GM04503 (cell line): ENCODE measurements around the gene ERBB4.
"Not testable (repeated sequence)": the region's sequence is repeated elsewhere in the genome, so short reads cannot be mapped to it uniquely, and the experiment has no call there.

Experiments used
- DNase-seq: peaks from one replicate; pipeline ENCODE4 v3.0.0-alpha.2; 2012; ENCODE audit warnings: low read depth

Gene ERBB4

DNA sequence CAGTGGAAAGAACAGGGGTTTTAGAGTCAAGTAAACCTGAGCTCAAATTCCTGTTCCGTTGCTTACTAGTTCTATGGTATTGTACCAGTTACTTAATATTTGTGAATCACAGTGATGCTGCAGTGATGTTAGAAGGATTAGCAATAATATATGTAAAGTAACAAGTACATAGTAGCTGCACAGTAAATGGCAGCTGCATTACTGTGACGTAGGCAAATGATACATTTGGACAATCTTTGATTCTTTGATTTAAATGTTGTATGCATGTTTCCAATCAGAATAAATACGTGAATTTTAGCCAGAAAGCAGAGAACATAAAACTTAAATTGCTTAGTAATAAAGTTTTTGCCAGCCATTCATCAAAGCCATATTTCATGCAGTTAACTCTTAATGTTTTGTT is 243.0 kb downstream of the ERBB4 start:
- DNase-seq: no peak

DNA sequence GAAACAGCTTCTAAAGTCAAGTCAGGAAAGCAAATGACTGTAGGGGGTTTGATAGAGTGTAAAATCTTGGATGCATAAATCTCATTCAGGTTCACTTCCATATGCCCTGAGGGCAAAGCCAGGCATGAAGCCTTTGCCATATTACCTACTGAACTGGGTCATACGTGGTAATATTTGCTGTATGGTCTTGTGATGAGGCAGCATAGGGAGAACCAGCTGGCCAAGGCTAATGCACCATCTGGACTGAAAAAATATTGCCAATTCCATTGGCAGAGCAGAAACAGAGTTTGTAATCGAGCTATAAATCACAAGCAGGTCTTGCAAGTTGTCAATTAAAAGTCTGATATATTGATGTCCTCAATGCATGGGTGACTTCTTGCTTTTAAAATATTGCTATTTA is 243.8 kb downstream of the ERBB4 start:
- DNase-seq: no peak

- DNase-seq: no peak
Measured at GRCh38 chr2:212289301-212289700, 249.3 kb downstream of the ERBB4 start.

DNA sequence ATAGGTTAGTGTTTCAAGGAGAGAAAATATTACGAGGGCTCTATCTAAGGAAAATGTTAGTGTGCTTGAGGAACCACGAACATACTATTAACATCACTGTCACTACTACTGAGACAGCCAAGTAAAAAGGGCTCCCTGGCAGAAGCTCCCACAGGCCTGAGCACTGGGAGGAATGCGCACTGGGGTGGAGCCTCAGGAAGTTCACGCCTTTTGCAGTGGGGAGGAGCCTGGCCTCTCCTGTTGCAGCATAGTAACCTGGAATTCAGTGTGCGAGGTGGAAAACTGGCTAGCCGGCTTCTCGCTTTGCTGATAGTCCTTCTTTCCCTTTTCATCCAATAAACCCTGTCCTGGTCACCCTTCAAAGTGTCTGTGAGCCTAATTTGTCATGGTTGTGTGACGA is 250.3 kb downstream of the ERBB4 start:
- DNase-seq: no peak

DNA sequence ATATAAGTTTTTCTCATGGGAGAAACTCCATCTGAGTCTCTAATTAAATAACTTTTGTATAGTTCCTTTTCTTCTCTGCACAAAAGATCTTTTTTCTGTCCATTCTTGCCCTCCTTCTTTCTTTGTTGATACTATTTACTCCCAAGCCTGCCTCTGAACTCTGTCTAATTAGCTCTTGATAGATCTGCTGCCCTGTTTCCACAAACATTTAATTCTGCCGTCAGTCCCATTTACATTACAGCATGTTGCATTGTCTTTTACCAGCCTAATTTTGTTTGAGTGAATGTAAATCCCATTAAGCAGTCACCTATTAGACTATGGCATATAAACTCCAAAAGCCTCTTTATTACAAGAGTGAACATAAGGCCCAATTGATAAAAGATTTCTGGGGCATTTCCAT is 254.4 kb downstream of the ERBB4 start:
- DNase-seq: no peak

GRCh38 chr2:212282671-212283261 is 255.8 kb downstream of the ERBB4 start:
- no peak for DNase-seq

DNA sequence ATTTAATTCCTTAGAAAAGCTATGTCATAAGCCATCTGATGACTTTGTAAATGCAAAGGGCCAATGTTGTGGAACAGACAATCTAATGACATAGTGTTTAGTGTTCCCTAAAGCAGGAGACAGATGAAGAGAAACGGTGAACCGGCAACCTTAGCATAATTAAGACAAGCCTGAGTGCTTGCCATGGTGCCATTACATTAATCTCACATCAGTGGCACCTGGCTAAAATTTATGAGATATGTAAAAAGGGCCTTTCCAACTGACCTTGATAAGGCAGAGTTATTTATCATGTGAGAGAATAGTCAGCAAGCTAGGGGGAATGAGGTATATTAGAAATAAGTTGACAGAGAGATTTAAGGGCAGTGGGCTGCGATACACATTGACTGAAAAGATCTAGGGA is 261.8 kb downstream of the ERBB4 start:
- no peak for DNase-seq

DNA sequence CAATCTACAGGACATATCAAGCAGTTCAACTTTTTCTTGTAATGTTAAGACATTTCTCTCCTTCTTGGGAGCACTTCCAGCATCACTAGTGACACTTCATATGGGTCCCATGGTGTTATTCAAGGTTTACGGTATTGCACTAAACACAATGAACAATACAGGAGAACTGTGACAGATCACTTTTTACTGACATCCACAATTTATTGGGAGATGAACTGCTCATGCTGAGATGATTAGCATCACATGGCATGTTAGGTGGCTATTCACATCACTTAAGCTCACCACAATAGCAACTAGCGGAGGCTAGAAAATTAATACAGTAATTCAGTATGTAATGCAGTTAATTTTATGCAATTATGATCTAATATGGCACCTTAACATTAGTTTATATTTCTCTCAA is 264.4 kb downstream of the ERBB4 start:
- no peak for DNase-seq

- no peak for DNase-seq
Measured at GRCh38 chr2:212271583-212271982, 267.0 kb downstream of the ERBB4 start.

GRCh38 chr2:212269005-212269404 is 269.6 kb downstream of the ERBB4 start:
- DNase-seq: no peak

- no peak for DNase-seq
Measured at GRCh38 chr2:212266297-212266696, 272.3 kb downstream of the ERBB4 start.

- DNase-seq: no peak
Measured at GRCh38 chr2:212265777-212266176, 272.8 kb downstream of the ERBB4 start.

- DNase-seq: no peak
Measured at GRCh38 chr2:212264187-212264586, 274.4 kb downstream of the ERBB4 start.

GRCh38 chr2:212259226-212259625 is 279.4 kb downstream of the ERBB4 start:
- no peak for DNase-seq

GRCh38 chr2:212254339-212254738 is 284.3 kb downstream of the ERBB4 start:
- no peak for DNase-seq

GRCh38 chr2:212249451-212249850 is 289.2 kb downstream of the ERBB4 start:
- no peak for DNase-seq

DNA sequence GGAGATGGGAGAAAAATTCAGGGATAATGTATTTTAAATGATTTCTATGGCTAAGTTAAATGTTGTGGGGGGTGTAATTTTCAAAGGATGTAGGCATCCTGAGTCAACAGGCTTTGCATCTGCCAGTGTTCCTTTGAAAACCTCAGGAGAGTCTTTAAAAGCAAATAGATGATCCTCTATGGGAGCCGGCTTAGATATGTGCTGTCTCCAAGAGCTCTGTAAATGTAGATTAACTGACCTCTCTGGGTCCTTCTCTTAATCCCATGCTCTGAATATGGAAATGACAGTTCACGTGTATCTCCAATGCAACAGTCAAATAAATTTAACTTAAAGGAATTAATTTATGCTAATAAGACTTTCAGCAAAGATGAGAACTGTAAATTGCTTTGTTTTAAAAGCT is 292.7 kb downstream of the ERBB4 start:
- no peak for DNase-seq

- no peak for DNase-seq
Measured at GRCh38 chr2:212242724-212243123, 295.9 kb downstream of the ERBB4 start.

DNA sequence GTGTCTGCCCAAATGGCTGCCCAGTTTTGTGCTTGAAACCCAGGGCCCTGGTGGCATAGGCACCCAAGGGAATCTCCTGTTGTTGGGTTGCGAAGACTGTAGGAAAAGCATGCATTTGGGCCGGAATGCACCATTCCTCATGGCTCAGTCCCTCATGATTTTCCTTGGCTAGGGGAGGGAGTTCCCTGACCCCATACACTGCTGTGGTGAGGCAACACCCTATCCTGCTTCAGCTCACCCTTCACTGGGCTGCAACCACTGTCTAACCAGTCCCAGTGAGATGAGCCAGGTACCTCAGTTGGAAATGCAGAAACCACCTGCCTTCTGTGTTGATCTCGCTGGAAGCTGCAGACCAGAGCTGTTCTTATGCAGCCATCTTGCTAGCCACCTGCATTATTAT is 300.4 kb downstream of the ERBB4 start:
- not testable (repeated sequence) for DNase-seq

DNA sequence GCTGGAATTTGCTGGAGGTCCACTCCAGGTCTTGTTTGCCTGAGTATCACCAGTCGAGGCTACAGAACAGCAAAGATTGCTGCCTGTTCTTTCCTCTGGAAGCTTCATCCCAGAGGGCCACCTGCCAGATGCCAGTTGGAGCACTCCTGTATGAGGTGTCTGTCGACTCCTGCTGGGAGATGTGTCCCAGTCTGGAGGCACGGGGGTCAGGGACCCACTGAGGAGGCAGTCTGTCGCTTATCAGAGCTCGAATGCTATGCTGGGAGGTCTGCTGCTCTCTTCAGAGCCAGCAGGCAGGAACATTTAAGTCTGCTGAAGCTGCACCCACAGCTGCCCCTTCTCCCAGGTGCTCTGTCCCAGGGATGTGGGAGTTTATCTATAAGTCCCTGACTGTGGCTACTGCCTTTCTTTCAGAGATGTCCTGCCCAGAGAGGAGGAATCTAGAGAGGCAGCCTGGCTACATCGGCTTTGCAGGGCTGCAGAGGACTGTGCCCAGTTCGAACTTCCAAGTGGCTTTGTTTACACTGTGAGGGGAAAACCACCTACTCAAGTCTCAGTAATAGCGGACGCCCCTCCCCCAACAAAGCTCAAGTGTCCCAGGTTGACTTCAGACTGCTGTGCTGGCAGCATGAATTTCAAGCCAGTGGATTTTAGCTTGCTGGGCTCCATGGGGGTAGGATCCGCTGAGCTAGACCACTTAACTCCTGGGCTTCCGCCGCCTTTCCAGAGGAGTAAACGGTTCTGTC is 301.1 kb downstream of the ERBB4 start:
- DNase-seq: no peak

DNA sequence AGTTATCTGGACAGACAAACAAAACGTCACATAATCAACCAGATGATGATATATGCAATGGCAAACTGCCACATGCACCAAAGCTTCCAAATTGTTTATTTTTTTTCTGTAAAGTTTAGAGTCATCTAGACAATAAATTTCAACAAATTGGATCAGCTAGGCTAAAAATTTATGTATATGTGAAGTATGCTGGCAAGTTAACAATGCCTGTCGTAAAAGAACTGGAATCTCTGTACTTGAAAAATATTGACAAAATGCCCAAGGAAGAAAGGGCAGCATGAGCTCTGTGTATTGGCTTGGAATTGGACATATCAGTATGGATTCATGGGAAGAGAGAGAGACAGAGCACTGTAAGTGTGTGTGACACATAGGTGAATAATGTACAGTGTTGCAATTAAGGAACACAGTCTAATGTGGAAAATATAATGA is 309.8 kb downstream of the ERBB4 start:
- no peak for DNase-seq

- DNase-seq: peak; percentile 6
Measured at GRCh38 chr2:212227755-212228154, 310.8 kb downstream of the ERBB4 start.

DNA sequence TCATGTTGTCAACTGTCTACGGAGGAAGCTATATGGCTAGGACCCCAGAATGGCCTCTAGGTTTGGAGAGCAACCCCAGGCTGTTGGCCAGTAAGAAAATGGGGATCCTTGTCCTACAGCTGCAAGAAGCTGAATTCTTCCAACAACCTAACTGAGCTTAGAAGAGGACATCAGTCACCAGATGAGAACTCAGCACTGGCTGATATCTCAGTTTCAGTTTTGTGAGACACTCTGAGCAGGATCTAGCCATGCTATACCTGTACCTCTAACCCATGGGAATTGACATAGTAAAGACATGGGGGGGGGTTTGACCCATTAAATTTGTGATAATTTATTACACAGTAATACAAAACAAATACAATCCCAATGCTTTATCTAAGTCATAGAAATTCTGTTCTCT is 312.5 kb downstream of the ERBB4 start:
- no peak for DNase-seq

- no peak for DNase-seq
Measured at GRCh38 chr2:212223696-212224095, 314.9 kb downstream of the ERBB4 start.
